ENCODE results near the gene MYOZ3. TPM values are rescaled to one million over a fixed set of nuclear protein-coding genes. Genes with fewer than 3 reads are reported as not detected.

The MYOZ3 gene
- total and polyA plus RNA-seq, 2 of the 8 experiments (the other 6 are each of a cell fraction or from before 2014, with no cell fraction given): 9.6 to 19.1 TPM

DNA sequence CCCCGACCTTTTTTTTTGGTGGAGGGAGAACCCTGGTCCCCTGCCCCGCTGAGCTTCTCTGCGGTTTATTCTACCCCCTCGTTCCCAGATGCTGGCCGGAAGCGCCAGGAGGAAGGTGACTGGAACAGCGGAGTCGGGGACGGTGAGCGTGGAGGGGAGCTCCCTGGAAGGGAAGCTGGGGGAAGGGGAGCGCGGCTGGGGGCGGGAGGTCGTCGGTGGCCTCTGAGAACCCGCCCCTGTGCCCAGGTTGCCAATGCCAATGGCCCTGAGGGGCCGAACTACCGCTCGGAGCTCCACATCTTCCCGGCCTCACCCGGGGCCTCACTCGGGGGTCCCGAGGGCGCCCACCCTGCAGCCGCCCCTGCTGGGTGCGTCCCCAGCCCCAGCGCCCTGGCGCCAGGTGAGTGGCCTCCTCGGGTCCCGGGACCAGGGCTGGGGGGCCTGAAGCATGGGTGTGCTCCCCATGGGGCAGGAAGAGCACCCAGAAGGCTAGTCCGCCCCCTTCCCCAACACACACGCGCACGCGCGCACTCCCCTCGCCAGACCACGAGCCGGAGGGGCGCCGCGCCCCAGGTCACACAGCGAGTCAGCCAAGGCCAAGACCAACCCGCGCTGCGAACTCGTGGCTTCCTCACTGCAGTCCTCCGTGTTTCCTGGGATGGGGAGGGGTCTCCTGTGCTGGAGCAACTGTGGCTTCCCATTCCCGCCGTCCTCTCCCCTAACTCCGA, 10.6 kb downstream of the MYOZ3 start:
- H3K18ac ChIP-seq (ENCODE audit: extremely low read depth, low read length): peak overlapping the region; percentile 93
- no peaks in the 10 kb centered on the region for H4K20me1 ChIP-seq (replicated peaks in 1 of 2; ENCODE audit: control insufficient read depth in 1 of 2, insufficient read depth in 2 of 2, low read length in 2 of 2)
- H4K5ac ChIP-seq (ENCODE audit: insufficient read length, low read depth, low read length): peak overlapping the region; percentile 77
- peak overlapping the region; percentile 36; the same call in 1 of the 2 replicates for H2BK15ac ChIP-seq (ENCODE audit: low read length)
- H2BK5ac ChIP-seq (ENCODE audit: low read depth, low read length): peak overlapping the region; percentile 92
- H3K27ac ChIP-seq (ENCODE audit: low read depth, low read length): peak overlapping the region; percentile 90
- peak overlapping the region; percentile 59 for H4K91ac ChIP-seq (replicated peaks; ENCODE audit: insufficient read length, low read length)
- H2AFZ ChIP-seq (ENCODE audit: low read length): peak overlapping the region; percentile 68
- H3K27me3 ChIP-seq (replicated peaks in 1 of 4; ENCODE audit: control insufficient read depth in 3 of 4, extremely low read depth in 1 of 4, insufficient read depth in 3 of 4, low read length in 3 of 4): no peaks in the 10 kb centered on the region
- peaks cover 9% of the 10 kb centered on the region for H3K23me2 ChIP-seq (ENCODE audit: low read depth, low read length)
- H3K4me1 ChIP-seq (replicated peaks in 1 of 4; ENCODE audit: control insufficient read depth in 3 of 4, insufficient read depth in 4 of 4, low read length in 3 of 4): peaks cover 5 to 23% (median 14%) of the 10 kb centered on the region in 4 experiments
- peak overlapping the region; percentile 62 for H3K56ac ChIP-seq (replicated peaks; ENCODE audit: insufficient read length, low read depth, low read length)
- H3K4ac ChIP-seq (replicated peaks; ENCODE audit: insufficient read length, low read depth, low read length): peak overlapping the region; percentile 62
- H3K23ac ChIP-seq (ENCODE audit: insufficient read length): no peak overlapping the region
- H3K14ac ChIP-seq (ENCODE audit: insufficient read length): peak overlapping the region; percentile 67
- H2BK20ac ChIP-seq (ENCODE audit: low read length): no peak overlapping the region
- 3% methylated on average over 34 of the region's 51 CpGs; no CpG with 5 or more reads in 1 of the 2 experiments for WGBS, 2 experiments (ENCODE audit: extremely low coverage in 1 of 2, insufficient coverage in 1 of 2, insufficient read length in 1 of 2, insufficient replicate concordance in 2 of 2, low coverage in 1 of 2, low lambda C conversion rate in 2 of 2, missing lambda C conversion rate in 1 of 2)
- H3K79me2 ChIP-seq (ENCODE audit: control insufficient read depth in 1 of 2, insufficient read depth in 2 of 2, low read length in 2 of 2): peaks cover 0 to 9% of the 10 kb centered on the region in 2 experiments; a peak in 2 of 4 replicates
- DNase-seq (ENCODE audit: low read depth in 1 of 2, low spot score in 2 of 2): peak in 1 of 2 experiments; percentile 79
- H4K8ac ChIP-seq (ENCODE audit: extremely low read depth, insufficient read depth, low read length): peak overlapping the region; percentile 87
- CTCF ChIA-PET (ENCODE audit: partially characterized antibody): interaction anchor here (0.8 to 2.5 kb wide), 9 partner anchors 11 to 222 kb away, joined by 3 to 18 read pairs (median 5); partner anchors contain the start of genes IRGM, MYOZ3, RBM22 and RPS14
- H3K9ac ChIP-seq (replicated peaks in 1 of 4; ENCODE audit: extremely low read depth in 1 of 4, low read depth in 3 of 4, low read length in 3 of 4): peak overlapping the region; percentile 55 to 88 (median 86)
- peak overlapping the region; percentile 70 for H2BK12ac ChIP-seq (ENCODE audit: low read depth, low read length)
- H2AK5ac ChIP-seq (ENCODE audit: low read depth, low read length): no peak overlapping the region
- H3K36me3 ChIP-seq (ENCODE audit: control insufficient read depth in 2 of 4, insufficient read depth in 4 of 4, low read length in 3 of 4): peaks cover 0 to 16% (median 0%) of the 10 kb centered on the region in 4 experiments; a peak in 2 of 8 replicates
- POLR2A ChIA-PET (ENCODE audit: partially characterized antibody): interaction anchor here (0.6 to 4.7 kb wide), 24 partner anchors 10 to 222 kb away, joined by 3 to 70 read pairs (median 4); partner anchors contain the start of genes DCTN4, MYOZ3 and RBM22
- no peaks in the 10 kb centered on the region for H3K79me1 ChIP-seq (ENCODE audit: low read depth, low read length)
- H3K9me3 ChIP-seq (ENCODE audit: insufficient read depth in 2 of 2, low read depth in 1 of 2, low read length in 1 of 2): no peaks in the 10 kb centered on the region
- H3K4me2 ChIP-seq (ENCODE audit: insufficient read depth in 1 of 2, low read depth in 2 of 2, low read length in 2 of 2): peak overlapping the region; percentile 73 to 94
- FAIRE-seq: no peak
- peak overlapping the region; percentile 88 to 96 (median 93) for H3K4me3 ChIP-seq (ENCODE audit: extremely low read depth in 1 of 4, insufficient read depth in 2 of 4, low read depth in 3 of 4, low read length in 4 of 4)
- H2BK120ac ChIP-seq (replicated peaks; ENCODE audit: low read depth, low read length): peak overlapping the region; percentile 3
- TF ChIP-seq HDAC2 (IDR thresholded peaks at IDR 0.05; ENCODE audit: borderline replicate concordance in 1 of 2, low read depth in 2 of 2, low read length in 2 of 2) (no peak), SP4 (IDR thresholded peaks at IDR 0.05; ENCODE audit: low read length) (no peak), EP300 (IDR thresholded peaks at IDR 0.05; ENCODE audit: borderline replicate concordance in 1 of 2, low read depth in 2 of 2, low read length in 2 of 2) (peak in 1 of 2 experiments; percentile 74; a peak in 1 of 3 replicates), RBBP5 (IDR thresholded peaks at IDR 0.05; ENCODE audit: borderline replicate concordance, low read depth, low read length) (peak; percentile 82), TCF12 (IDR thresholded peaks at IDR 0.05; ENCODE audit: low read depth, low read length) (0 out of 2 replicates have a peak, but pooled peaks have one; percentile 22), CTBP2 (IDR thresholded peaks at IDR 0.05; ENCODE audit: borderline replicate concordance, insufficient read depth, insufficient read length, low read length) (no peak), CREB1 (IDR thresholded peaks at IDR 0.05) (no peak), POLR2AphosphoS5 (IDR thresholded peaks at IDR 0.05; ENCODE audit: low read depth, low read length) (peak; percentile 52), PHF8 (conservative IDR thresholded peaks at IDR 0.05; ENCODE audit: low read depth, low read length) (peak; percentile 65; the same call in 1 of the 2 replicates)
- TF ChIP-seq, protein P1, sequence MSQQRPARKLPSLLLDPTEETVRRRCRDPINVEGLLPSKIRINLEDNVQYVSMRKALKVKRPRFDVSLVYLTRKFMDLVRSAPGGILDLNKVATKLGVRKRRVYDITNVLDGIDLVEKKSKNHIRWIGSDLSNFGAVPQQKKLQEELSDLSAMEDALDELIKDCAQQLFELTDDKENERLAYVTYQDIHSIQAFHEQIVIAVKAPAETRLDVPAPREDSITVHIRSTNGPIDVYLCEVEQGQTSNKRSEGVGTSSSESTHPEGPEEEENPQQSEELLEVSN (IDR thresholded peaks at IDR 0.05): 0 out of 2 replicates have a peak, but pooled peaks have one; percentile 22
